ENCODE data around the gene MEA1.

- TF ChIP-seq EGR1 (IDR thresholded peaks at IDR 0.05), result no peak
- TF ChIP-seq, protein P1, sequence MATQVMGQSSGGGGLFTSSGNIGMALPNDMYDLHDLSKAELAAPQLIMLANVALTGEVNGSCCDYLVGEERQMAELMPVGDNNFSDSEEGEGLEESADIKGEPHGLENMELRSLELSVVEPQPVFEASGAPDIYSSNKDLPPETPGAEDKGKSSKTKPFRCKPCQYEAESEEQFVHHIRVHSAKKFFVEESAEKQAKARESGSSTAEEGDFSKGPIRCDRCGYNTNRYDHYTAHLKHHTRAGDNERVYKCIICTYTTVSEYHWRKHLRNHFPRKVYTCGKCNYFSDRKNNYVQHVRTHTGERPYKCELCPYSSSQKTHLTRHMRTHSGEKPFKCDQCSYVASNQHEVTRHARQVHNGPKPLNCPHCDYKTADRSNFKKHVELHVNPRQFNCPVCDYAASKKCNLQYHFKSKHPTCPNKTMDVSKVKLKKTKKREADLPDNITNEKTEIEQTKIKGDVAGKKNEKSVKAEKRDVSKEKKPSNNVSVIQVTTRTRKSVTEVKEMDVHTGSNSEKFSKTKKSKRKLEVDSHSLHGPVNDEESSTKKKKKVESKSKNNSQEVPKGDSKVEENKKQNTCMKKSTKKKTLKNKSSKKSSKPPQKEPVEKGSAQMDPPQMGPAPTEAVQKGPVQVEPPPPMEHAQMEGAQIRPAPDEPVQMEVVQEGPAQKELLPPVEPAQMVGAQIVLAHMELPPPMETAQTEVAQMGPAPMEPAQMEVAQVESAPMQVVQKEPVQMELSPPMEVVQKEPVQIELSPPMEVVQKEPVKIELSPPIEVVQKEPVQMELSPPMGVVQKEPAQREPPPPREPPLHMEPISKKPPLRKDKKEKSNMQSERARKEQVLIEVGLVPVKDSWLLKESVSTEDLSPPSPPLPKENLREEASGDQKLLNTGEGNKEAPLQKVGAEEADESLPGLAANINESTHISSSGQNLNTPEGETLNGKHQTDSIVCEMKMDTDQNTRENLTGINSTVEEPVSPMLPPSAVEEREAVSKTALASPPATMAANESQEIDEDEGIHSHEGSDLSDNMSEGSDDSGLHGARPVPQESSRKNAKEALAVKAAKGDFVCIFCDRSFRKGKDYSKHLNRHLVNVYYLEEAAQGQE (IDR thresholded peaks at IDR 0.05; ENCODE audit: low read depth), result no peak
- peak; percentile 88 for TF ChIP-seq TAF1 (IDR thresholded peaks at IDR 0.05; ENCODE audit: low read depth)
- TF ChIP-seq ZBTB7A (IDR thresholded peaks at IDR 0.05; ENCODE audit: low read depth), result peak; percentile 94
- no peak for TF ChIP-seq EP300 (IDR thresholded peaks at IDR 0.05; ENCODE audit: borderline replicate concordance)
- no peak for TF ChIP-seq RAD21 (IDR thresholded peaks at IDR 0.05; ENCODE audit: low read depth)
- TF ChIP-seq CREB1 (IDR thresholded peaks at IDR 0.05; ENCODE audit: low read depth), result no peak
- 0 out of 2 replicates have a peak, but pooled peaks have one; percentile 17 for TF ChIP-seq TCF12 (IDR thresholded peaks at IDR 0.05; ENCODE audit: low read depth)
- TF ChIP-seq NFIC (IDR thresholded peaks at IDR 0.05), result no peak
- TF ChIP-seq, protein P2, sequence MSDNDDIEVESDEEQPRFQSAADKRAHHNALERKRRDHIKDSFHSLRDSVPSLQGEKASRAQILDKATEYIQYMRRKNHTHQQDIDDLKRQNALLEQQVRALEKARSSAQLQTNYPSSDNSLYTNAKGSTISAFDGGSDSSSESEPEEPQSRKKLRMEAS (IDR thresholded peaks at IDR 0.05), result peak; percentile 71
- peak; percentile 71 for TF ChIP-seq YY1 (IDR thresholded peaks at IDR 0.05; ENCODE audit: low read depth)
- no peak for TF ChIP-seq FOXM1 (IDR thresholded peaks at IDR 0.05; ENCODE audit: borderline replicate concordance, low read depth)
Measured at GRCh38 chr6:42978839-42979522, 34.8 kb downstream of the MEA1 start, which contains the start of gene PEX6.

All from Ishikawa (cell line).